Lower leg skin (tissue), 4 donors: Measurements from ENCODE around the gene LCN12. TPM values are rescaled to one million over a fixed set of nuclear protein-coding genes. Genes with fewer than 3 reads are reported as not detected.

Source experiments
- DNase-seq, 2 donors: peaks; one replicate each; pipeline ENCODE4 v3.0.0-alpha.2; 2019; ENCODE audit warnings: low spot score in 2 of 2
- H3K4me3 ChIP-seq: fragments of 200-600 bp; sonication (generic); 2 replicates; pipeline ENCODE4 v1.5.1; 2017; ENCODE audit warnings: mild to moderate bottlenecking, low read depth; ENCODE audit not compliant: poor library complexity, severe bottlenecking
- POLR2A ChIP-seq, 2 donors: fragments of 450-650 bp; IDR thresholded peaks; one replicate each; pipeline ENCODE4 v1.6.1; 2016 to 2017; ENCODE audit warnings: antibody characterized with exemption in 2 of 2, mild to moderate bottlenecking in 1 of 2, moderate library complexity in 1 of 2
- WGBS, 2 donors: methylation state at CpG; one replicate each; pipeline ENCODE4 v1.1.5; 2018; 5-methylcytosine and 5-hydroxymethylcytosine counted together
- intact Hi-C: fragments of 100-400 bp; cut with DNase I; formaldehyde crosslinking; loops from one replicate; pipeline ENCODE4 v1.15.0; 2023; ENCODE audit warnings: low total_unique reads
- total RNA-seq, 4 donors: library from RNA; depleted of rRNA; stranded (reverse); fragments of >200 nt; gene quantifications; one replicate each; pipeline ENCODE4 v1.1.0, GENCODE V29; 2016
- TF ChIP-seq, protein P1 (sequence below), 3 donors: fragments of 450-650 bp; IDR thresholded peaks; one replicate each; pipeline ENCODE4 v1.5.1; 2016; ENCODE audit warnings: antibody characterized with exemption in 3 of 3, mild to moderate bottlenecking in 3 of 3, moderate library complexity in 2 of 3

LCN12 gene
- total RNA-seq, 4 donors from 2014 or later = not detected

GRCh38 chr9:136954270-136955083, 2.4 kb downstream of the LCN12 start:
- TF ChIP-seq, protein P1, sequence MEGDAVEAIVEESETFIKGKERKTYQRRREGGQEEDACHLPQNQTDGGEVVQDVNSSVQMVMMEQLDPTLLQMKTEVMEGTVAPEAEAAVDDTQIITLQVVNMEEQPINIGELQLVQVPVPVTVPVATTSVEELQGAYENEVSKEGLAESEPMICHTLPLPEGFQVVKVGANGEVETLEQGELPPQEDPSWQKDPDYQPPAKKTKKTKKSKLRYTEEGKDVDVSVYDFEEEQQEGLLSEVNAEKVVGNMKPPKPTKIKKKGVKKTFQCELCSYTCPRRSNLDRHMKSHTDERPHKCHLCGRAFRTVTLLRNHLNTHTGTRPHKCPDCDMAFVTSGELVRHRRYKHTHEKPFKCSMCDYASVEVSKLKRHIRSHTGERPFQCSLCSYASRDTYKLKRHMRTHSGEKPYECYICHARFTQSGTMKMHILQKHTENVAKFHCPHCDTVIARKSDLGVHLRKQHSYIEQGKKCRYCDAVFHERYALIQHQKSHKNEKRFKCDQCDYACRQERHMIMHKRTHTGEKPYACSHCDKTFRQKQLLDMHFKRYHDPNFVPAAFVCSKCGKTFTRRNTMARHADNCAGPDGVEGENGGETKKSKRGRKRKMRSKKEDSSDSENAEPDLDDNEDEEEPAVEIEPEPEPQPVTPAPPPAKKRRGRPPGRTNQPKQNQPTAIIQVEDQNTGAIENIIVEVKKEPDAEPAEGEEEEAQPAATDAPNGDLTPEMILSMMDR (IDR thresholded peaks at IDR 0.05) = no peak
- no peak for TF ChIP-seq POLR2A (IDR thresholded peaks at IDR 0.05)
- 82 to 84% methylated on average over 22 to 24 of the region's 25 CpGs for WGBS, 2 donors
- DNase-seq = no peak
- intact Hi-C loops = no loop called here
- H3K4me3 ChIP-seq = no peak overlapping the region

GRCh38 chr9:136955202-136955942, 3.3 kb downstream of the LCN12 start:
- intact Hi-C loops = no loop called here
- TF ChIP-seq POLR2A (IDR thresholded peaks at IDR 0.05) = no peak
- TF ChIP-seq, protein P1 (IDR thresholded peaks at IDR 0.05) = no peak
- no peak for DNase-seq
- 88 to 92% methylated on average over 11 to 14 of the region's 14 CpGs for WGBS, 2 donors
- no peak overlapping the region for H3K4me3 ChIP-seq

- intact Hi-C loops = no loop called here
- no peak overlapping the region for H3K4me3 ChIP-seq
- WGBS, 2 donors = 97 to 98% methylated on average over 9 of the region's 9 CpGs
- TF ChIP-seq, protein P1 (IDR thresholded peaks at IDR 0.05) = no peak
- TF ChIP-seq POLR2A (IDR thresholded peaks at IDR 0.05) = no peak
- no peak for DNase-seq
These were observed 3.9 kb downstream of the LCN12 start for GRCh38 chr9:136955943-136956335.

- intact Hi-C loops = no loop called here
- TF ChIP-seq POLR2A (IDR thresholded peaks at IDR 0.05) = no peak
- TF ChIP-seq, protein P1 (IDR thresholded peaks at IDR 0.05) = no peak
- H3K4me3 ChIP-seq = no peak overlapping the region
- 95 to 98% methylated on average over 4 of the region's 4 CpGs for WGBS, 2 donors
- no peak for DNase-seq
These were observed 4.5 kb downstream of the LCN12 start for GRCh38 chr9:136956604-136957003.

- DNase-seq = no peak
- TF ChIP-seq, protein P1 (IDR thresholded peaks at IDR 0.05) = no peak
- H3K4me3 ChIP-seq = no peak overlapping the region
- WGBS, 2 donors = 86 to 97% methylated on average over 1 of the region's 1 CpG
- intact Hi-C loops = no loop called here
These were observed 5.4 kb downstream of the LCN12 start for GRCh38 chr9:136957461-136957860.
